Esophagus mucosa (tissue), 1 donor: Measurements from ENCODE around the gene ASB8. TPM values are rescaled to one million over a fixed set of nuclear protein-coding genes. Genes with fewer than 3 reads are reported as not detected.

Experiments
- total RNA-seq: library from RNA; stranded (reverse); gene quantifications from one replicate; pipeline ENCODE4 v1.2.4, GENCODE V29; 2023
- donor health status: DM: yes; HTN: yes; CAD: no.

Gene ASB8
- total RNA-seq, 1 donor from 2014 or later, result 24.7 TPM

Other genes starting within 250 kb of the ASB8 start
- 45.4 TPM for gene TMEM106C, start 193.9 kb downstream of the ASB8 start, total RNA-seq
- not detected for gene COL2A1, start 153.0 kb downstream of the ASB8 start, total RNA-seq
- 13.4 TPM for gene SENP1, start 51.4 kb downstream of the ASB8 start, total RNA-seq
- 24.7 TPM for gene PFKM, start 38.2 kb downstream of the ASB8 start, total RNA-seq
- gene CCDC184, start 26.1 kb upstream of the ASB8 start, total RNA-seq, result 0.20 TPM
- gene OR10AD1, start 45.8 kb upstream of the ASB8 start, total RNA-seq, result not detected
- gene ZNF641, start 193.4 kb upstream of the ASB8 start, total RNA-seq, result 6.5 TPM